DND-41 (cell line): ENCODE data around the gene ARL2.

ENCODE experiments used
- ATAC-seq: fragments of 200-7000 bp; cut with Tn5 transposase; 3 replicates; pipeline ENCODE4 v1.9.1; 2021; ENCODE audit warnings: low read depth; ENCODE audit not compliant: insufficient read depth
- DNase-seq: peaks from one replicate; pipeline ENCODE4 v3.0.0-alpha.2; 2020
- H2AFZ ChIP-seq: 2 replicates; pipeline ENCODE4 v1.6.0; 2012; ENCODE audit warnings: low read depth, low read length
- H3K27ac ChIP-seq: 2 replicates; pipeline ENCODE4 v1.5.1; 2012; ENCODE audit warnings: low read length, inconsistent platforms
- H3K27me3 ChIP-seq: fragments of 200-600 bp; sonication (generic); 2 replicates; pipeline ENCODE4 v1.6.0; 2012; ENCODE audit warnings: low read length, mild to moderate bottlenecking, inconsistent platforms; ENCODE audit not compliant: insufficient read depth, poor library complexity
- H3K36me3 ChIP-seq: 2 replicates; pipeline ENCODE4 v1.5.1; 2012; ENCODE audit warnings: low read length, inconsistent platforms; ENCODE audit not compliant: insufficient read depth
- H3K4me1 ChIP-seq: 2 replicates; pipeline ENCODE4 v1.5.1; 2012; ENCODE audit warnings: mild to moderate bottlenecking, low read length; ENCODE audit not compliant: insufficient read depth
- H3K4me2 ChIP-seq: 2 replicates; pipeline ENCODE4 v1.6.0; 2012; ENCODE audit warnings: mild to moderate bottlenecking, moderate library complexity, low read length, inconsistent platforms; ENCODE audit not compliant: insufficient read depth
- H3K4me3 ChIP-seq, 2 experiments: fragments of 200-600 bp in 1 of 2; shearing (Covaris generic) in 1 of 2; 2 replicates each; pipeline ENCODE4 v1.5.1; 2012 to 2016; ENCODE audit warnings: inconsistent platforms in 2 of 2, low read length in 2 of 2, mild to moderate bottlenecking in 2 of 2, low read depth in 1 of 2, moderate library complexity in 1 of 2
- H3K79me2 ChIP-seq: 2 replicates; pipeline ENCODE4 v1.6.0; 2012; ENCODE audit warnings: low read length, inconsistent platforms; ENCODE audit not compliant: insufficient read depth
- H3K9ac ChIP-seq: 2 replicates; pipeline ENCODE4 v1.6.0; 2012; ENCODE audit warnings: low read depth, mild to moderate bottlenecking, inconsistent platforms, low read length, moderate library complexity
- H3K9me3 ChIP-seq: 2 replicates; pipeline ENCODE4 v1.5.1; 2012; ENCODE audit warnings: low read length, moderate library complexity, mild to moderate bottlenecking, inconsistent platforms; ENCODE audit not compliant: insufficient read depth, severe bottlenecking
- H4K20me1 ChIP-seq: 2 replicates; pipeline ENCODE4 v1.6.0; 2012; ENCODE audit warnings: low read length; ENCODE audit not compliant: insufficient read depth
- CTCF ChIP-seq: IDR thresholded peaks from 2 replicates; pipeline ENCODE4 v1.5.1; 2012; ENCODE audit warnings: borderline replicate concordance, low read length, moderate library complexity, mild to moderate bottlenecking; ENCODE audit not compliant: poor library complexity, severe bottlenecking; ENCODE audit errors: extremely low read depth
- EZH2 ChIP-seq: IDR thresholded peaks from 3 replicates; pipeline ENCODE4 v1.6.1; 2012; ENCODE audit warnings: borderline replicate concordance, low read depth, mild to moderate bottlenecking, moderate library complexity, low read length, inconsistent platforms; ENCODE audit not compliant: severe bottlenecking

ARL2 gene

DNA sequence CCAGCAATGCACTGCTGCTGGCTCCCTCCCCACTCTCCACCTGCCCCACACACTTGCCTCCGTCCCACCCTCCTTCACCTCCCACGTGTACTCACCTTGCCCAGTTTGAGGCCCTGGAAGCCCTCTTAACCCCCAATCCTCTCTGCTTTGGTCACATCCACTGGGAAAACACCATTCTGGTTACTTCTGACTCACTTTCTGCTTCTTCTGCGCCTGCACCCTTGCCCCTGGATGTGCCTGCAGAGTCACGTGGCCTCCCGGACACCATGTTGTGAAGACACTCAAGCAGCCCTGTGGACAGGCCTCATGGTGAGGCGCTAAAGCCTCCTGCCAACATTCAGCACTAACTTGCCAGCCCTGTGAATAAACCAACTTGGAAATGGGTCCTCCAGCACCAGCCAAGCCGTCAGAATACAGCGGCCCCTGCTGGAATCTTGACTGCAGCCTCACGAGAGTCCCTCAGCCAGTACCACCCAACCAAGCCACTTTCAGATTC lies 47.0 kb downstream of the ARL2 start:
- H3K4me2 ChIP-seq: no peak overlapping the region
- DNase-seq (no peak), ATAC-seq (no peak)
- H3K79me2 ChIP-seq: no peaks in the 10 kb centered on the region
- H3K9ac ChIP-seq: no peak overlapping the region
- H3K4me3 ChIP-seq: no peak overlapping the region
- no peaks in the 10 kb centered on the region for H4K20me1 ChIP-seq
- no peaks in the 10 kb centered on the region for H3K27me3 ChIP-seq
- no peak for TF ChIP-seq EZH2
- peak; percentile 11 for TF ChIP-seq CTCF
- no peaks in the 10 kb centered on the region for H3K36me3 ChIP-seq
- no peaks in the 10 kb centered on the region for H3K9me3 ChIP-seq
- H3K4me1 ChIP-seq: no peaks in the 10 kb centered on the region
- H3K27ac ChIP-seq: no peak overlapping the region
- no peak overlapping the region for H2AFZ ChIP-seq

- Histone ChIP-seq H3K27ac (no peak overlapping the region), H4K20me1 (no peaks in the 10 kb centered on the region), H3K4me3 (no peak overlapping the region), H3K27me3 (no peaks in the 10 kb centered on the region), H2AFZ (no peak overlapping the region), H3K4me1 (no peaks in the 10 kb centered on the region), H3K9ac (no peak overlapping the region), H3K9me3 (no peaks in the 10 kb centered on the region), H3K36me3 (no peaks in the 10 kb centered on the region), H3K79me2 (no peaks in the 10 kb centered on the region), H3K4me2 (no peak overlapping the region)
- DNase-seq (no peak), ATAC-seq (no peak; the same call in 2 of the 3 replicates)
- TF ChIP-seq CTCF: no peak
- TF ChIP-seq EZH2: no peak
Observed at GRCh38 chr11:65063532-65063931, 49.6 kb downstream of the ARL2 start.

GRCh38 chr11:65064847-65065240 lies 50.9 kb downstream of the ARL2 start:
- Histone ChIP-seq H3K79me2 (no peaks in the 10 kb centered on the region), H3K4me1 (no peaks in the 10 kb centered on the region)
- DNase-seq: no peak

More at GRCh38 chr11:65064847-65065240, 50.9 kb downstream of the ARL2 start:
- no peak overlapping the region for H3K27ac ChIP-seq
- no peak for TF ChIP-seq CTCF
- no peak for TF ChIP-seq EZH2
- no peak overlapping the region for H3K4me3 ChIP-seq
- H3K36me3 ChIP-seq: no peaks in the 10 kb centered on the region
- no peak overlapping the region for H2AFZ ChIP-seq
- no peaks in the 10 kb centered on the region for H3K9me3 ChIP-seq
- H3K27me3 ChIP-seq: no peaks in the 10 kb centered on the region
- H4K20me1 ChIP-seq: no peaks in the 10 kb centered on the region
- no peak overlapping the region for H3K4me2 ChIP-seq
- no peak overlapping the region for H3K9ac ChIP-seq
- no peak for ATAC-seq
